HL-60 (cell line): ENCODE measurements around the gene PTPRN2.

Experiments
- CTCF ChIP-seq: IDR thresholded peaks from one replicate; pipeline ENCODE4 v1.5.1; 2011; ENCODE audit warnings: low read length, control low read depth, inconsistent platforms; ENCODE audit not compliant: insufficient read depth
- GABPA ChIP-seq: IDR thresholded peaks from 2 replicates; pipeline ENCODE4 v1.6.1; 2012; ENCODE audit warnings: low read depth
- POLR2AphosphoS5 ChIP-seq: IDR thresholded peaks from 2 replicates; pipeline ENCODE4 v1.6.1; 2012; ENCODE audit warnings: low read depth
- REST ChIP-seq: IDR thresholded peaks from 2 replicates; pipeline ENCODE4 v1.6.1; 2012; ENCODE audit warnings: low read depth; ENCODE audit not compliant: insufficient replicate concordance

- TF ChIP-seq CTCF (no peak), POLR2AphosphoS5 (no peak), GABPA (no peak), REST (no peak)
These were observed 396.9 kb downstream of the PTPRN2 start for GRCh38 chr7:158190756-158191155.
